Ishikawa (cell line): Measurements from ENCODE around the gene MED10.

Experiments used
- CEBPB ChIP-seq: IDR thresholded peaks from 2 replicates; pipeline ENCODE4 v1.6.1; 2012
- CREB1 ChIP-seq: IDR thresholded peaks from 2 replicates; pipeline ENCODE4 v1.6.1; 2012; ENCODE audit warnings: low read depth
- EGR1 ChIP-seq: IDR thresholded peaks from 2 replicates; pipeline ENCODE4 v1.6.1; 2012
- EP300 ChIP-seq: IDR thresholded peaks from 2 replicates; pipeline ENCODE4 v1.6.1; 2012; ENCODE audit warnings: borderline replicate concordance
- NFIC ChIP-seq: IDR thresholded peaks from 2 replicates; pipeline ENCODE4 v1.6.1; 2012
- RAD21 ChIP-seq: IDR thresholded peaks from 2 replicates; pipeline ENCODE4 v1.6.1; 2012; ENCODE audit warnings: low read depth
- TAF1 ChIP-seq: IDR thresholded peaks from 2 replicates; pipeline ENCODE4 v1.6.1; 2012; ENCODE audit warnings: low read depth, mild to moderate bottlenecking
- TCF12 ChIP-seq: IDR thresholded peaks from 2 replicates; pipeline ENCODE4 v1.6.1; 2012; ENCODE audit warnings: low read depth
- TEAD4 ChIP-seq: IDR thresholded peaks from 2 replicates; pipeline ENCODE4 v1.6.1; 2012
- YY1 ChIP-seq: IDR thresholded peaks from 2 replicates; pipeline ENCODE4 v1.6.1; 2012; ENCODE audit warnings: low read depth
- ZBTB7A ChIP-seq: IDR thresholded peaks from 2 replicates; pipeline ENCODE4 v1.6.1; 2012; ENCODE audit warnings: low read depth
- TF ChIP-seq, protein P1 (sequence below): IDR thresholded peaks from 2 replicates; pipeline ENCODE4 v1.6.1; 2012
- TF ChIP-seq, protein P2 (sequence below): IDR thresholded peaks from 2 replicates; pipeline ENCODE4 v1.6.1; 2012; ENCODE audit warnings: low read depth, mild to moderate bottlenecking
- TF ChIP-seq, protein P3 (sequence below): IDR thresholded peaks from 2 replicates; pipeline ENCODE4 v1.6.1; 2012

DNA sequence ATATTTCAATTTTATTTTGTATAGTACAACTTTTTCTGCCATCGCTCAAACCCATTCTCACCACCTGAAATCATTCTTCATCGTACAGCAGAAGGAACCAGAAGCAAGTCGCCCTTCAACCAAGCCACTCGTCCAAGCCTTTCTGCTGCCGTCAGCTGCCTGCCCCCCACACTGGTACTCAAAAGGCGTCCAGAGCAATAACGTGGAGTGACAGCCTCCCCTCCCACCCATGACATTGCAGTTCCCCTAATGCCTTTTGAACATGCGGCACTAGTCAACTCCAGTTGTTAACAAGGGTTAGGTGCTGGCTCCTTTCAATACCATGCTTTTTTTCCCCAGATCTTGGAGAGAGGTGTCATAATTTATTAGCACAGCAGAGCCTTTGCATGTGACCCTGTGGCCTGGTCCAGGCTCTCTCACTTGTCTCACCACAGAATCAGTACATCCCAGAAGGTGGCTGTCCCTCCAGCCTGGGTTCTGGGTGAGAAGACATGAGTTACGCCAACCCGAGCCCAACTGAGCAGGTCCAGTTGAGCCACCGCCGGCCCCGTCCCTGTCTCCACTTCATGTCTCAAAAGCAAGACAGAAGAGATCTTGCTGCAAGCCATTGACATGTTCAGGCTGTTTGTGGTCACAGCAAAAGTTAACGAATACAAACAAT is 20.4 kb upstream of the MED10 start:
- TF ChIP-seq TAF1 (no peak), TEAD4 (no peak), RAD21 (no peak), YY1 (no peak), EP300 (no peak), CREB1 (no peak), EGR1 (no peak), CEBPB (no peak), TCF12 (no peak), ZBTB7A (no peak), NFIC (no peak)
- TF ChIP-seq, protein P1, sequence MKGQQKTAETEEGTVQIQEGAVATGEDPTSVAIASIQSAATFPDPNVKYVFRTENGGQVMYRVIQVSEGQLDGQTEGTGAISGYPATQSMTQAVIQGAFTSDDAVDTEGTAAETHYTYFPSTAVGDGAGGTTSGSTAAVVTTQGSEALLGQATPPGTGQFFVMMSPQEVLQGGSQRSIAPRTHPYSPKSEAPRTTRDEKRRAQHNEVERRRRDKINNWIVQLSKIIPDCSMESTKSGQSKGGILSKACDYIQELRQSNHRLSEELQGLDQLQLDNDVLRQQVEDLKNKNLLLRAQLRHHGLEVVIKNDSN: no peak
- TF ChIP-seq, protein P2, sequence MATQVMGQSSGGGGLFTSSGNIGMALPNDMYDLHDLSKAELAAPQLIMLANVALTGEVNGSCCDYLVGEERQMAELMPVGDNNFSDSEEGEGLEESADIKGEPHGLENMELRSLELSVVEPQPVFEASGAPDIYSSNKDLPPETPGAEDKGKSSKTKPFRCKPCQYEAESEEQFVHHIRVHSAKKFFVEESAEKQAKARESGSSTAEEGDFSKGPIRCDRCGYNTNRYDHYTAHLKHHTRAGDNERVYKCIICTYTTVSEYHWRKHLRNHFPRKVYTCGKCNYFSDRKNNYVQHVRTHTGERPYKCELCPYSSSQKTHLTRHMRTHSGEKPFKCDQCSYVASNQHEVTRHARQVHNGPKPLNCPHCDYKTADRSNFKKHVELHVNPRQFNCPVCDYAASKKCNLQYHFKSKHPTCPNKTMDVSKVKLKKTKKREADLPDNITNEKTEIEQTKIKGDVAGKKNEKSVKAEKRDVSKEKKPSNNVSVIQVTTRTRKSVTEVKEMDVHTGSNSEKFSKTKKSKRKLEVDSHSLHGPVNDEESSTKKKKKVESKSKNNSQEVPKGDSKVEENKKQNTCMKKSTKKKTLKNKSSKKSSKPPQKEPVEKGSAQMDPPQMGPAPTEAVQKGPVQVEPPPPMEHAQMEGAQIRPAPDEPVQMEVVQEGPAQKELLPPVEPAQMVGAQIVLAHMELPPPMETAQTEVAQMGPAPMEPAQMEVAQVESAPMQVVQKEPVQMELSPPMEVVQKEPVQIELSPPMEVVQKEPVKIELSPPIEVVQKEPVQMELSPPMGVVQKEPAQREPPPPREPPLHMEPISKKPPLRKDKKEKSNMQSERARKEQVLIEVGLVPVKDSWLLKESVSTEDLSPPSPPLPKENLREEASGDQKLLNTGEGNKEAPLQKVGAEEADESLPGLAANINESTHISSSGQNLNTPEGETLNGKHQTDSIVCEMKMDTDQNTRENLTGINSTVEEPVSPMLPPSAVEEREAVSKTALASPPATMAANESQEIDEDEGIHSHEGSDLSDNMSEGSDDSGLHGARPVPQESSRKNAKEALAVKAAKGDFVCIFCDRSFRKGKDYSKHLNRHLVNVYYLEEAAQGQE: no peak
- TF ChIP-seq, protein P3, sequence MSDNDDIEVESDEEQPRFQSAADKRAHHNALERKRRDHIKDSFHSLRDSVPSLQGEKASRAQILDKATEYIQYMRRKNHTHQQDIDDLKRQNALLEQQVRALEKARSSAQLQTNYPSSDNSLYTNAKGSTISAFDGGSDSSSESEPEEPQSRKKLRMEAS: no peak
